CD8-positive, alpha-beta memory T cell (primary cell): ENCODE measurements around the gene RPL13A. TPM values are rescaled to one million over a fixed set of nuclear protein-coding genes. Genes with fewer than 3 reads are reported as not detected.
A peak's percentile ranks its signal among the peaks of the same experiment; 100 is the strongest.

Experiments
- CTCF ChIA-PET: fragments of 350-600 bp; sonication (Branson Sonifier 250); formaldehyde crosslinking; loops from one replicate; lab custom pipeline; 2021; ENCODE audit warnings: antibody characterized with exemption; lab: Charles Lee
- POLR2A ChIA-PET: fragments of 350-600 bp; sonication (Branson Sonifier 250); formaldehyde crosslinking; loops from one replicate; lab custom pipeline; 2021; ENCODE audit warnings: antibody characterized with exemption; lab: Charles Lee
- DNase-seq, 5 donors: peaks; one replicate each; pipeline versions ENCODE4 v3.0.0 to v3.0.0-alpha.2; 2020 to 2022; ENCODE audit warnings: mixed read lengths in 1 of 5
- H3K27ac ChIP-seq: one replicate; pipeline ENCODE4 v1.7.0; 2013; ENCODE audit warnings: low read depth, mild to moderate bottlenecking, low read length, moderate library complexity
- H3K27me3 ChIP-seq: 2 replicates; pipeline ENCODE4 v1.7.0; 2013; ENCODE audit warnings: low read length, mild to moderate bottlenecking; ENCODE audit not compliant: insufficient read depth, poor library complexity, severe bottlenecking
- H3K36me3 ChIP-seq: 2 replicates; pipeline ENCODE4 v1.7.0; 2013; ENCODE audit warnings: mild to moderate bottlenecking, low read length, moderate library complexity; ENCODE audit not compliant: insufficient read depth
- H3K4me1 ChIP-seq: 2 replicates; pipeline ENCODE4 v1.7.0; 2013; ENCODE audit warnings: mild to moderate bottlenecking, low read length, moderate library complexity; ENCODE audit not compliant: insufficient read depth
- H3K4me3 ChIP-seq: 2 replicates; pipeline ENCODE4 v1.7.0; 2013; ENCODE audit warnings: mild to moderate bottlenecking, low read length
- H3K9me3 ChIP-seq: 2 replicates; pipeline ENCODE4 v1.7.0; 2013; ENCODE audit warnings: mild to moderate bottlenecking, low read length
- H3K27ac Mint-ChIP-seq, 8 donors: one replicate each; pipeline ENCODE4 v1.8.0; 2020 to 2021; ENCODE audit warnings: mixed read lengths in 8 of 8, mild to moderate bottlenecking in 6 of 8, inconsistent platforms in 3 of 8, moderate library complexity in 3 of 8
- H3K27me3 Mint-ChIP-seq, 2 donors: one replicate each; pipeline ENCODE4 v1.8.0; 2020 to 2021; ENCODE audit warnings: mixed read lengths in 2 of 2, mild to moderate bottlenecking in 1 of 2, moderate library complexity in 1 of 2
- H3K36me3 Mint-ChIP-seq, 3 donors: one replicate each; pipeline ENCODE4 v1.8.0; 2020 to 2021; ENCODE audit warnings: mixed read lengths in 3 of 3, inconsistent platforms in 1 of 3, mild to moderate bottlenecking in 1 of 3
- H3K4me1 Mint-ChIP-seq, 3 donors: one replicate each; pipeline ENCODE4 v1.8.0; 2020 to 2021; ENCODE audit warnings: mixed read lengths in 3 of 3, inconsistent platforms in 1 of 3, mild to moderate bottlenecking in 1 of 3
- H3K4me3 Mint-ChIP-seq, 7 donors: one replicate each; pipeline ENCODE4 v1.8.0; 2020 to 2021; ENCODE audit warnings: mixed read lengths in 7 of 7, mild to moderate bottlenecking in 6 of 7, moderate library complexity in 4 of 7, inconsistent platforms in 2 of 7
- H3K9me3 Mint-ChIP-seq, 5 donors: one replicate each; pipeline ENCODE4 v1.8.0; 2020 to 2022; ENCODE audit warnings: mixed read lengths in 5 of 5, mild to moderate bottlenecking in 3 of 5, moderate library complexity in 2 of 5, inconsistent platforms in 1 of 5
- polyA plus RNA-seq: library from polyadenylated mRNA; unstranded; fragments of 300-500 nt; fragmentation: Illumina TruSeq; gene quantifications from one replicate; pipeline ENCODE4 v1.2.3, GENCODE V29; 2021
- total RNA-seq, 2 experiments: library from RNA; stranded (reverse); gene quantifications; one replicate each; pipeline ENCODE4 v1.2.3, GENCODE V29; 2021

Gene RPL13A
- total and polyA plus RNA-seq, 3 experiments from 2014 or later, result 2,679 to 3,912 (median 3,865) TPM

GRCh38 chr19:49465371-49465770, 22.0 kb upstream of the RPL13A start:
- Histone ChIP-seq H3K4me1 (peaks cover 33% of the 10 kb centered on the region), H3K27me3 (no peaks in the 10 kb centered on the region), H3K27ac (no peak overlapping the region), H3K4me3 (no peak overlapping the region), H3K36me3 (peaks cover 4% of the 10 kb centered on the region), H3K9me3 (no peaks in the 10 kb centered on the region)
- Mint-ChIP-seq H3K4me1 (peaks cover 15 to 26% (median 15%) of the 10 kb centered on the region in 3 donors), H3K9me3 (peaks cover 0 to 2% (median 0%) of the 10 kb centered on the region in 5 donors), H3K27ac (peak overlapping the region in 6 of 8 donors; percentile 11 to 77 (median 34)), H3K27me3 (peaks cover 0 to 2% of the 10 kb centered on the region in 2 donors), H3K36me3 (peaks cover 2 to 17% (median 5%) of the 10 kb centered on the region in 3 donors), H3K4me3 (no peak overlapping the region)
- CTCF ChIA-PET, result interaction anchor here (1.0 to 1.4 kb wide), 3 partner anchors 9 to 73 kb away, joined by 3 to 5 read pairs (median 4); no protein-coding TSS in a partner anchor
- POLR2A ChIA-PET, result no interaction called here
- DNase-seq, result no peak

GRCh38 chr19:49468199-49468598, 19.2 kb upstream of the RPL13A start:
- ChIA-PET CTCF (interaction anchor here (1.3 to 3.2 kb wide), 2 partner anchors 10 to 77 kb away, joined by 5 to 35 read pairs; no protein-coding TSS in a partner anchor), POLR2A (interaction anchor here (1.5 to 3.7 kb wide), 2 partner anchors 16 to 28 kb away, joined by 5 to 62 read pairs; partner anchors contain the start of genes ALDH16A1 and PIH1D1)
- no peaks in the 10 kb centered on the region for H3K9me3 ChIP-seq
- Mint-ChIP-seq H3K36me3 (peaks cover 2 to 15% (median 5%) of the 10 kb centered on the region in 3 donors), H3K27ac (peak overlapping the region in 7 of 8 donors; percentile 94 to 100 (median 98)), H3K9me3 (peaks cover 0 to 2% (median 0%) of the 10 kb centered on the region in 5 donors), H3K4me3 (peak overlapping the region in 1 of 7 donors; percentile 92), H3K4me1 (peaks cover 33 to 49% (median 35%) of the 10 kb centered on the region in 3 donors), H3K27me3 (peaks cover 0 to 2% of the 10 kb centered on the region in 2 donors)
- H3K4me3 ChIP-seq, result peak overlapping the region; percentile 34
- H3K4me1 ChIP-seq, result peaks cover 58% of the 10 kb centered on the region
- H3K36me3 ChIP-seq, result no peaks in the 10 kb centered on the region
- H3K27ac ChIP-seq, result peak overlapping the region; percentile 89
- DNase-seq, result no peak
- no peaks in the 10 kb centered on the region for H3K27me3 ChIP-seq

GRCh38 chr19:49468746-49469447, 18.5 kb upstream of the RPL13A start:
- Histone ChIP-seq H3K36me3 (no peaks in the 10 kb centered on the region), H3K27me3 (no peaks in the 10 kb centered on the region), H3K4me3 (peak overlapping the region; percentile 34), H3K27ac (peak overlapping the region; percentile 89), H3K9me3 (no peaks in the 10 kb centered on the region), H3K4me1 (peaks cover 65% of the 10 kb centered on the region)
- peaks cover 36 to 54% (median 41%) of the 10 kb centered on the region in 3 donors for H3K4me1 Mint-ChIP-seq
- peaks cover 0 to 2% (median 0%) of the 10 kb centered on the region in 5 donors for H3K9me3 Mint-ChIP-seq
- peak; percentile 75 to 98 (median 97) for DNase-seq
- CTCF ChIA-PET, result interaction anchor here (0.6 to 3.2 kb wide), 10 partner anchors 10 to 242 kb away, joined by 3 to 51 read pairs (median 6); partner anchors contain the start of genes ALDH16A1, PIH1D1 and PRMT1
- peaks cover 0 to 2% of the 10 kb centered on the region in 2 donors for H3K27me3 Mint-ChIP-seq
- peak overlapping the region; percentile 94 to 100 (median 99) for H3K27ac Mint-ChIP-seq
- peak overlapping the region; percentile 51 to 92 (median 76) for H3K4me3 Mint-ChIP-seq
- POLR2A ChIA-PET, result interaction anchor here (0.5 to 3.7 kb wide), 10 partner anchors 10 to 298 kb away, joined by 3 to 62 read pairs (median 5); partner anchors contain the start of genes ALDH16A1, AP2A1 and PIH1D1
- peaks cover 2 to 15% (median 5%) of the 10 kb centered on the region in 3 donors for H3K36me3 Mint-ChIP-seq

- Histone ChIP-seq H3K36me3 (no peaks in the 10 kb centered on the region), H3K27ac (peak overlapping the region; percentile 89), H3K27me3 (no peaks in the 10 kb centered on the region), H3K4me3 (peak overlapping the region; percentile 40), H3K9me3 (no peaks in the 10 kb centered on the region), H3K4me1 (peaks cover 66% of the 10 kb centered on the region)
- ChIA-PET POLR2A (interaction anchor here (0.5 to 3.7 kb wide), 16 partner anchors 9 to 452 kb away, joined by 3 to 62 read pairs (median 4); partner anchors contain the start of genes ALDH16A1, PIH1D1 and RPL13A), CTCF (interaction anchor here (0.6 to 3.2 kb wide), 27 partner anchors 9 to 477 kb away, joined by 3 to 51 read pairs (median 4); partner anchors contain the start of genes ALDH16A1, GYS1, PIH1D1 and PRMT1)
- peaks cover 2 to 9% (median 5%) of the 10 kb centered on the region in 3 donors for H3K36me3 Mint-ChIP-seq
- peaks cover 38 to 58% (median 41%) of the 10 kb centered on the region in 3 donors for H3K4me1 Mint-ChIP-seq
- peak; percentile 73 to 90 (median 88) for DNase-seq
- peak overlapping the region; percentile 90 to 100 (median 99) for H3K27ac Mint-ChIP-seq
- H3K9me3 Mint-ChIP-seq, result peaks cover 0 to 2% (median 0%) of the 10 kb centered on the region in 5 donors
- H3K27me3 Mint-ChIP-seq, result peaks cover 0 to 2% of the 10 kb centered on the region in 2 donors
- peak overlapping the region; percentile 48 to 80 (median 66) for H3K4me3 Mint-ChIP-seq
Measured at GRCh38 chr19:49469828-49470614, 17.4 kb upstream of the RPL13A start.

GRCh38 chr19:49470615-49470978, 16.8 kb upstream of the RPL13A start:
- H3K4me3 Mint-ChIP-seq, result peak overlapping the region; percentile 48 to 80 (median 66)
- H3K9me3 Mint-ChIP-seq, result peaks cover 0 to 2% (median 0%) of the 10 kb centered on the region in 5 donors
- no peaks in the 10 kb centered on the region for H3K9me3 ChIP-seq

GRCh38 chr19:49472936-49473335, 14.5 kb upstream of the RPL13A start:
- Mint-ChIP-seq H3K27ac (peak overlapping the region; percentile 84 to 99 (median 95)), H3K9me3 (peaks cover 0 to 2% (median 0%) of the 10 kb centered on the region in 5 donors), H3K36me3 (peaks cover 6 to 17% (median 11%) of the 10 kb centered on the region in 3 donors), H3K27me3 (peaks cover 0 to 4% of the 10 kb centered on the region in 2 donors), H3K4me3 (peak overlapping the region; percentile 90 to 98 (median 95)), H3K4me1 (peaks cover 50 to 71% (median 53%) of the 10 kb centered on the region in 3 donors)
- ChIA-PET POLR2A (interaction anchor here (1.0 to 1.6 kb wide), 5 partner anchors 15 to 85 kb away, joined by 3 to 6 read pairs (median 4); no protein-coding TSS in a partner anchor), CTCF (interaction anchor here (0.8 to 3.0 kb wide), 21 partner anchors 16 to 397 kb away, joined by 3 to 22 read pairs (median 8); partner anchors contain the start of genes ALDH16A1, PIH1D1 and RPS11)
- Histone ChIP-seq H3K4me3 (no peak overlapping the region), H3K4me1 (peaks cover 71% of the 10 kb centered on the region), H3K27me3 (no peaks in the 10 kb centered on the region), H3K27ac (peak overlapping the region; percentile 12), H3K36me3 (peaks cover 11% of the 10 kb centered on the region), H3K9me3 (no peaks in the 10 kb centered on the region)
- no peak for DNase-seq

More at GRCh38 chr19:49470615-49470978, 16.8 kb upstream of the RPL13A start:
- no peak for DNase-seq
- Histone ChIP-seq H3K4me1 (peaks cover 66% of the 10 kb centered on the region), H3K27me3 (no peaks in the 10 kb centered on the region), H3K36me3 (no peaks in the 10 kb centered on the region), H3K4me3 (peak overlapping the region; percentile 40), H3K27ac (peak overlapping the region; percentile 89)
- POLR2A ChIA-PET, result interaction anchor here (0.5 to 3.7 kb wide), 15 partner anchors 9 to 453 kb away, joined by 3 to 62 read pairs (median 4); partner anchors contain the start of genes ALDH16A1, PIH1D1 and RPL13A
- Mint-ChIP-seq H3K4me1 (peaks cover 41 to 64% (median 41%) of the 10 kb centered on the region in 3 donors), H3K27me3 (peaks cover 0 to 2% of the 10 kb centered on the region in 2 donors), H3K27ac (peak overlapping the region; percentile 90 to 100 (median 99)), H3K36me3 (peaks cover 2 to 9% (median 5%) of the 10 kb centered on the region in 3 donors)
- CTCF ChIA-PET, result interaction anchor here (0.7 to 3.2 kb wide), 23 partner anchors 12 to 477 kb away, joined by 3 to 51 read pairs (median 4); partner anchors contain the start of genes ALDH16A1, GYS1, PIH1D1 and RUVBL2
